HepG2 (cell line): ENCODE measurements around the gene PRPS1L1.

Source experiments
- CCAR2 ChIP-seq: fragments of 200-400 bp; formaldehyde crosslinking; optimal IDR thresholded peaks from 2 replicates; pipeline ENCODE3; 2018; ENCODE audit warnings: low read depth, mild to moderate bottlenecking, low read length, moderate library complexity
- HCFC1 ChIP-seq: fragments of 150-350 bp; IDR thresholded peaks from 2 replicates; pipeline ENCODE4 v1.6.1; 2014; ENCODE audit warnings: low read depth, low read length
- HMG20A ChIP-seq: IDR thresholded peaks from 2 replicates; pipeline ENCODE4 v1.6.1; 2016; ENCODE audit warnings: borderline replicate concordance
- MXI1 ChIP-seq: IDR thresholded peaks from 3 replicates; pipeline ENCODE4 v1.6.1; 2012; ENCODE audit warnings: low read depth, low read length, inconsistent platforms, borderline replicate concordance
- NFIC ChIP-seq: IDR thresholded peaks from 2 replicates; pipeline ENCODE4 v1.6.1; 2012; ENCODE audit warnings: mild to moderate bottlenecking, low read length, inconsistent platforms
- PTBP1 ChIP-seq: fragments of 200-400 bp; formaldehyde crosslinking; IDR thresholded peaks from 2 replicates; pipeline ENCODE4 v1.6.1; 2018; ENCODE audit warnings: low read length, low read depth; ENCODE audit not compliant: poor library complexity, severe bottlenecking
- RAD51 ChIP-seq: fragments of 450-650 bp; IDR thresholded peaks from 2 replicates; pipeline ENCODE4 v1.6.1; 2016; ENCODE audit warnings: borderline replicate concordance
- SNRNP70 ChIP-seq: fragments of 200-400 bp; formaldehyde crosslinking; IDR thresholded peaks from 2 replicates; pipeline ENCODE4 v1.6.1; 2017; ENCODE audit warnings: mild to moderate bottlenecking, low read depth, low read length, moderate library complexity
- TF ChIP-seq, protein P1 (sequence below): IDR thresholded peaks from 2 replicates; pipeline ENCODE4 v1.6.1; 2012; ENCODE audit warnings: inconsistent platforms
- TF ChIP-seq, protein P2 (sequence below): sonication (generic); formaldehyde crosslinking; IDR thresholded peaks from 2 replicates; pipeline ENCODE4 v1.5.0; 2020; ENCODE audit warnings: mild to moderate bottlenecking, missing genetic modification reagents, moderate library complexity

DNA sequence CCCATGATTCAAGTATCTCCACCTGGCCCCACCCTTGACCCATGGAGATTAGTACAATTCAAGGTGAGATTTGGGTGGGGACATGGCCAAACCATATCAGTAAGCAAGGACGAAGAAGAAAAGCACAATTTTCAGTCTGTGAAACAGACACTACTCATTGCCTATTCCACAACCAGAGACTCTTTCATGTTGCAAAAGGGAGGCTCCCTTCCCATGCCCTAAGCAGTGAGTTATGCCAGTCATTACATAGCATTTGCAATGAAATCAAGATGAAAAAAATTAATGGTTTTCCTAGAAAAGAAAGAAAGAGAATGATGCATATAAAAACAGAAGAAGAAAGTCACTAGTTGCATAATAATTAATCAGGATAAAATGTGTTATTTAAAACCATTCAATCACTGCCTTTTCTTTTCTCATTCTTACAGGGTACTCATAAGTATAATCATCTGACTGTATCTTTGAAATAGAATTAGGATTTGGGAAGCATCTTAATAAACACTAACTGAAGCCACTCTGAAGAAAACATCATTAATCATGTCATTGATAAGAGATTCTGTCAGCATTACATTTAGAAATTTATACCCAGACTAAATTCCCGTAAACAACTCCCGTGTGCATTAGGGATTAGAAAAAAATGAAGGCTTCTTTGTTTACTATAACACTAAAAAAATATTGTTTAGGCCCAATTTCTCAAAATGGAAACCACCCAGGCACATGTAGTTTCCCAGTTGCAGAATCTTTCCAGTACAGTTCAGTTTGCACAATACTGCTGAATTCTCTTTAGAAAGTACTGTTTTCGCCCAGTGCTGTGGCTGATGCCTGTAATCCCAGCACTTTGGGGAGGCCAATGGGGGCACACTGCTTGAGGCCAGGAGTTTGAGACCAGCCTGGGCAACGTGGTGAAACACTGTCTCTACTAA is 9.1 kb downstream of the PRPS1L1 start:
- TF ChIP-seq HMG20A (CRISPR knock-in tag) (no peak), PTBP1 (no peak), NFIC (no peak), SNRNP70 (no peak), MXI1 (no peak), RAD51 (no peak), CCAR2 (no peak), HCFC1 (no peak)
- TF ChIP-seq, protein P1, sequence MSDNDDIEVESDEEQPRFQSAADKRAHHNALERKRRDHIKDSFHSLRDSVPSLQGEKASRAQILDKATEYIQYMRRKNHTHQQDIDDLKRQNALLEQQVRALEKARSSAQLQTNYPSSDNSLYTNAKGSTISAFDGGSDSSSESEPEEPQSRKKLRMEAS, result no peak
- TF ChIP-seq, protein P2, sequence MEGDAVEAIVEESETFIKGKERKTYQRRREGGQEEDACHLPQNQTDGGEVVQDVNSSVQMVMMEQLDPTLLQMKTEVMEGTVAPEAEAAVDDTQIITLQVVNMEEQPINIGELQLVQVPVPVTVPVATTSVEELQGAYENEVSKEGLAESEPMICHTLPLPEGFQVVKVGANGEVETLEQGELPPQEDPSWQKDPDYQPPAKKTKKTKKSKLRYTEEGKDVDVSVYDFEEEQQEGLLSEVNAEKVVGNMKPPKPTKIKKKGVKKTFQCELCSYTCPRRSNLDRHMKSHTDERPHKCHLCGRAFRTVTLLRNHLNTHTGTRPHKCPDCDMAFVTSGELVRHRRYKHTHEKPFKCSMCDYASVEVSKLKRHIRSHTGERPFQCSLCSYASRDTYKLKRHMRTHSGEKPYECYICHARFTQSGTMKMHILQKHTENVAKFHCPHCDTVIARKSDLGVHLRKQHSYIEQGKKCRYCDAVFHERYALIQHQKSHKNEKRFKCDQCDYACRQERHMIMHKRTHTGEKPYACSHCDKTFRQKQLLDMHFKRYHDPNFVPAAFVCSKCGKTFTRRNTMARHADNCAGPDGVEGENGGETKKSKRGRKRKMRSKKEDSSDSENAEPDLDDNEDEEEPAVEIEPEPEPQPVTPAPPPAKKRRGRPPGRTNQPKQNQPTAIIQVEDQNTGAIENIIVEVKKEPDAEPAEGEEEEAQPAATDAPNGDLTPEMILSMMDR (CRISPR knock-in tag), result no peak
